ENCODE measurements around the gene GPSM1. TPM values are rescaled to one million over a fixed set of nuclear protein-coding genes. Genes with fewer than 3 reads are reported as not detected.

The GPSM1 gene
- total and polyA plus RNA-seq, 2 experiments from 2014 or later, result 25.5 to 30.0 TPM

- Histone ChIP-seq H3K79me2 (no peaks in the 10 kb centered on the region), H3K27ac (no peak overlapping the region), H3K27me3 (no peaks in the 10 kb centered on the region), H3K36me3 (replicated peaks; ENCODE audit: insufficient read depth, low read depth) (no peaks in the 10 kb centered on the region), H3K4me2 (no peak overlapping the region), H3K9me2 (replicated peaks; ENCODE audit: insufficient read depth) (no peaks in the 10 kb centered on the region), H4K20me1 (ENCODE audit: insufficient read depth, poor library complexity, severe bottlenecking) (no peaks in the 10 kb centered on the region), H3K9me3 (ENCODE audit: low read depth) (no peaks in the 10 kb centered on the region), H3K4me3 (no peak overlapping the region), H3K4me1 (ENCODE audit: insufficient read depth) (peaks cover 27% of the 10 kb centered on the region), H2AFZ (no peak overlapping the region)
- no peak for DNase-seq (ENCODE audit: low spot score)
- 93% methylated on average over 18 of the region's 21 CpGs for WGBS (ENCODE audit: low lambda C conversion rate, missing lambda C conversion rate)
- TF ChIP-seq EZH2 (IDR thresholded peaks at IDR 0.05; ENCODE audit: borderline replicate concordance) (no peak), EZH2phosphoT487 (IDR thresholded peaks at IDR 0.05; ENCODE audit: low read depth, severe bottlenecking, unreplicated experiment) (no peak), CTCF (IDR thresholded peaks at IDR 0.05; ENCODE audit: poor library complexity) (no peak)
These were observed 17.4 kb downstream of the GPSM1 start for GRCh38 chr9:136344544-136345280.

GRCh38 chr9:136345281-136346156 lies 18.2 kb downstream of the GPSM1 start:
- H3K4me1 ChIP-seq (ENCODE audit: insufficient read depth), result peaks cover 27% of the 10 kb centered on the region
- H3K36me3 ChIP-seq (replicated peaks; ENCODE audit: insufficient read depth, low read depth), result no peaks in the 10 kb centered on the region
- no peaks in the 10 kb centered on the region for H3K79me2 ChIP-seq
- no peaks in the 10 kb centered on the region for H3K9me3 ChIP-seq (ENCODE audit: low read depth)
- H3K27ac ChIP-seq, result peak overlapping the region; percentile 58
- TF ChIP-seq EZH2 (IDR thresholded peaks at IDR 0.05; ENCODE audit: borderline replicate concordance) (no peak), CTCF (IDR thresholded peaks at IDR 0.05; ENCODE audit: poor library complexity) (peak; percentile 44)
- no peaks in the 10 kb centered on the region for H4K20me1 ChIP-seq (ENCODE audit: insufficient read depth, poor library complexity, severe bottlenecking)
- DNase-seq (ENCODE audit: low spot score), result peak; percentile 83
- H3K9me2 ChIP-seq (replicated peaks; ENCODE audit: insufficient read depth), result no peaks in the 10 kb centered on the region
- WGBS (ENCODE audit: low lambda C conversion rate, missing lambda C conversion rate), result 66% methylated on average over 41 of the region's 43 CpGs
- H3K4me3 ChIP-seq, result no peak overlapping the region
- peak overlapping the region; percentile 31 for H3K4me2 ChIP-seq
- no peak overlapping the region for H2AFZ ChIP-seq
- no peaks in the 10 kb centered on the region for H3K27me3 ChIP-seq

- no peaks in the 10 kb centered on the region for H3K36me3 ChIP-seq (replicated peaks; ENCODE audit: insufficient read depth, low read depth)
- no peak overlapping the region for H3K4me3 ChIP-seq
- H3K9me2 ChIP-seq (replicated peaks; ENCODE audit: insufficient read depth), result no peaks in the 10 kb centered on the region
- H3K4me1 ChIP-seq (ENCODE audit: insufficient read depth), result peaks cover 27% of the 10 kb centered on the region
- TF ChIP-seq EZH2phosphoT487 (IDR thresholded peaks at IDR 0.05; ENCODE audit: low read depth, severe bottlenecking, unreplicated experiment) (no peak), EZH2 (IDR thresholded peaks at IDR 0.05; ENCODE audit: borderline replicate concordance) (no peak), CTCF (IDR thresholded peaks at IDR 0.05; ENCODE audit: poor library complexity) (no peak)
- H4K20me1 ChIP-seq (ENCODE audit: insufficient read depth, poor library complexity, severe bottlenecking), result no peaks in the 10 kb centered on the region
- H3K4me2 ChIP-seq, result peak overlapping the region; percentile 31
- no peaks in the 10 kb centered on the region for H3K27me3 ChIP-seq
- H3K9me3 ChIP-seq (ENCODE audit: low read depth), result no peaks in the 10 kb centered on the region
- WGBS (ENCODE audit: low lambda C conversion rate, missing lambda C conversion rate), result 68% methylated on average over 8 of the region's 10 CpGs
- H3K27ac ChIP-seq, result peak overlapping the region; percentile 58
- H2AFZ ChIP-seq, result no peak overlapping the region
- no peak for DNase-seq (ENCODE audit: low spot score)
- no peaks in the 10 kb centered on the region for H3K79me2 ChIP-seq
These were observed 18.8 kb downstream of the GPSM1 start for GRCh38 chr9:136346157-136346481.
